Neural cell (in vitro differentiated cells): ENCODE results near the gene C6orf136. TPM values are rescaled to one million over a fixed set of nuclear protein-coding genes. Genes with fewer than 3 reads are reported as not detected.

Experiments used
- H2AFZ ChIP-seq: fragments of 200-600, 300-800 bp; sonication (generic), shearing (Covaris generic); 2 replicates; pipeline ENCODE4 v1.6.0; 2014; ENCODE audit warnings: low read depth, mild to moderate bottlenecking, antibody characterized with exemption, low read length, moderate library complexity
- H3F3A ChIP-seq: fragments of 200-600 bp; shearing (Covaris generic); 2 replicates; pipeline ENCODE4 v1.6.1; 2016; ENCODE audit warnings: mild to moderate bottlenecking, moderate library complexity, mixed read lengths, antibody characterized with exemption, low read length; ENCODE audit not compliant: insufficient read depth, poor library complexity, severe bottlenecking
- H3K27ac ChIP-seq: fragments of 200-600, 300-800 bp; sonication (generic), shearing (Covaris generic); 2 replicates; pipeline ENCODE4 v1.5.1; 2014; ENCODE audit warnings: mild to moderate bottlenecking, low read length, moderate library complexity
- H3K27me3 ChIP-seq: fragments of 300-800, 200-600 bp; sonication (generic), shearing (Covaris generic); 2 replicates; pipeline ENCODE4 v1.6.0; 2014; ENCODE audit warnings: mild to moderate bottlenecking, low read depth, low read length, moderate library complexity; ENCODE audit not compliant: insufficient read depth
- H3K36me3 ChIP-seq: fragments of 300-800, 200-600 bp; sonication (generic), shearing (Covaris generic); 2 replicates; pipeline ENCODE4 v1.5.1; 2014; ENCODE audit warnings: mild to moderate bottlenecking, antibody characterized with exemption, low read length, moderate library complexity; ENCODE audit not compliant: insufficient read depth
- H3K4me2 ChIP-seq: fragments of 300-800, 200-600 bp; sonication (generic), shearing (Covaris generic); 2 replicates; pipeline ENCODE4 v1.6.0; 2014; ENCODE audit warnings: mild to moderate bottlenecking, low read length
- H3K4me3 ChIP-seq: fragments of 300-800, 200-600 bp; sonication (generic), shearing (Covaris generic); 2 replicates; pipeline ENCODE4 v1.5.1; 2014; ENCODE audit warnings: mild to moderate bottlenecking, low read length, moderate library complexity
- H3K79me2 ChIP-seq: fragments of 200-600 bp; shearing (Covaris generic); replicated peaks from 2 replicates; pipeline ENCODE4 v1.6.0; 2014; ENCODE audit warnings: mild to moderate bottlenecking, low read length, moderate library complexity; ENCODE audit not compliant: insufficient read depth
- H3K9ac ChIP-seq: fragments of 300-800, 200-600 bp; sonication (generic), shearing (Covaris generic); 2 replicates; pipeline ENCODE4 v1.6.1; 2016; ENCODE audit warnings: mild to moderate bottlenecking, low read length, mixed read lengths
- H3K9me2 ChIP-seq: fragments of 200-600 bp; shearing (Covaris generic); 2 replicates; pipeline ENCODE4 v1.6.1; 2016; ENCODE audit warnings: mild to moderate bottlenecking, low read length, mixed read lengths; ENCODE audit not compliant: insufficient read depth
- H3K9me3 ChIP-seq: fragments of 200-600, 300-800 bp; sonication (generic), shearing (Covaris generic); 2 replicates; pipeline ENCODE4 v1.6.1; 2016; ENCODE audit warnings: mild to moderate bottlenecking, mixed run types, low read length, moderate library complexity, mixed read lengths
- H4K20me1 ChIP-seq: fragments of 200-600 bp; shearing (Covaris generic); 2 replicates; pipeline ENCODE4 v1.6.1; 2016; ENCODE audit warnings: mild to moderate bottlenecking, mixed run types; ENCODE audit not compliant: insufficient read depth
- CTCF ChIP-seq: fragments of 450-650 bp; IDR thresholded peaks from 2 replicates; pipeline ENCODE4 v1.5.1; 2014; ENCODE audit warnings: antibody characterized with exemption, mild to moderate bottlenecking, moderate library complexity; ENCODE audit not compliant: poor library complexity, severe bottlenecking
- EP300 ChIP-seq: fragments of 450-650 bp; conservative IDR thresholded peaks from 2 replicates; pipeline ENCODE4 v1.6.1; 2014; ENCODE audit warnings: antibody characterized with exemption, mild to moderate bottlenecking, moderate library complexity; ENCODE audit not compliant: poor library complexity, severe bottlenecking
- EZH2 ChIP-seq: fragments of 200-600, 300-800 bp; shearing (Covaris generic), sonication (generic); IDR thresholded peaks from 2 replicates; pipeline ENCODE4 v1.6.1; 2014; ENCODE audit warnings: antibody characterized with exemption, low read length, borderline replicate concordance, mild to moderate bottlenecking; ENCODE audit not compliant: insufficient read depth, poor library complexity, severe bottlenecking
- MXI1 ChIP-seq: fragments of 450-650 bp; conservative IDR thresholded peaks from 2 replicates; pipeline ENCODE4 v1.6.1; 2014; ENCODE audit warnings: antibody characterized with exemption, mild to moderate bottlenecking; ENCODE audit not compliant: poor library complexity, severe bottlenecking
- POLR2AphosphoS5 ChIP-seq: IDR thresholded peaks from 2 replicates; pipeline ENCODE4 v1.6.1; 2012
- RAD21 ChIP-seq: fragments of 450-650 bp; conservative IDR thresholded peaks from 2 replicates; pipeline ENCODE4 v1.6.1; 2014; ENCODE audit warnings: antibody characterized with exemption, mild to moderate bottlenecking, moderate library complexity
- SMC3 ChIP-seq: fragments of 450-650 bp; conservative IDR thresholded peaks from 2 replicates; pipeline ENCODE4 v1.6.1; 2014; ENCODE audit warnings: antibody characterized with exemption, mild to moderate bottlenecking, moderate library complexity; ENCODE audit not compliant: poor library complexity
- TAF1 ChIP-seq: IDR thresholded peaks from 2 replicates; pipeline ENCODE4 v1.6.1; 2012; ENCODE audit warnings: low read depth
- polyA plus RNA-seq: library from polyadenylated mRNA; depleted of rRNA; stranded (reverse); fragments of >200 nt; gene quantifications from 2 replicates; pipeline ENCODE4 v1.2.3, GENCODE V29; 2014
- TF ChIP-seq, protein P1 (sequence below): IDR thresholded peaks from 2 replicates; pipeline ENCODE4 v1.6.1; 2012; ENCODE audit warnings: borderline replicate concordance

C6orf136 gene
- polyA plus RNA-seq, 1 donor from 2014 or later = 12.4 TPM

- no peak overlapping the region for H3K4me3 ChIP-seq
- no peaks in the 10 kb centered on the region for H3F3A ChIP-seq
- H4K20me1 ChIP-seq = peaks cover 4% of the 10 kb centered on the region
- H3K36me3 ChIP-seq = peaks cover 9% of the 10 kb centered on the region
- H3K79me2 ChIP-seq = no peaks in the 10 kb centered on the region
- no peaks in the 10 kb centered on the region for H3K9me3 ChIP-seq
- no peak overlapping the region for H2AFZ ChIP-seq
- no peak overlapping the region for H3K27ac ChIP-seq
- no peak overlapping the region for H3K9ac ChIP-seq
- no peaks in the 10 kb centered on the region for H3K27me3 ChIP-seq
- H3K9me2 ChIP-seq = no peaks in the 10 kb centered on the region
- H3K4me2 ChIP-seq = no peak overlapping the region
- no peak for TF ChIP-seq EP300
- no peak for TF ChIP-seq EZH2
- TF ChIP-seq CTCF = no peak
- no peak for TF ChIP-seq POLR2AphosphoS5
- TF ChIP-seq SMC3 = no peak
- TF ChIP-seq, protein P1, sequence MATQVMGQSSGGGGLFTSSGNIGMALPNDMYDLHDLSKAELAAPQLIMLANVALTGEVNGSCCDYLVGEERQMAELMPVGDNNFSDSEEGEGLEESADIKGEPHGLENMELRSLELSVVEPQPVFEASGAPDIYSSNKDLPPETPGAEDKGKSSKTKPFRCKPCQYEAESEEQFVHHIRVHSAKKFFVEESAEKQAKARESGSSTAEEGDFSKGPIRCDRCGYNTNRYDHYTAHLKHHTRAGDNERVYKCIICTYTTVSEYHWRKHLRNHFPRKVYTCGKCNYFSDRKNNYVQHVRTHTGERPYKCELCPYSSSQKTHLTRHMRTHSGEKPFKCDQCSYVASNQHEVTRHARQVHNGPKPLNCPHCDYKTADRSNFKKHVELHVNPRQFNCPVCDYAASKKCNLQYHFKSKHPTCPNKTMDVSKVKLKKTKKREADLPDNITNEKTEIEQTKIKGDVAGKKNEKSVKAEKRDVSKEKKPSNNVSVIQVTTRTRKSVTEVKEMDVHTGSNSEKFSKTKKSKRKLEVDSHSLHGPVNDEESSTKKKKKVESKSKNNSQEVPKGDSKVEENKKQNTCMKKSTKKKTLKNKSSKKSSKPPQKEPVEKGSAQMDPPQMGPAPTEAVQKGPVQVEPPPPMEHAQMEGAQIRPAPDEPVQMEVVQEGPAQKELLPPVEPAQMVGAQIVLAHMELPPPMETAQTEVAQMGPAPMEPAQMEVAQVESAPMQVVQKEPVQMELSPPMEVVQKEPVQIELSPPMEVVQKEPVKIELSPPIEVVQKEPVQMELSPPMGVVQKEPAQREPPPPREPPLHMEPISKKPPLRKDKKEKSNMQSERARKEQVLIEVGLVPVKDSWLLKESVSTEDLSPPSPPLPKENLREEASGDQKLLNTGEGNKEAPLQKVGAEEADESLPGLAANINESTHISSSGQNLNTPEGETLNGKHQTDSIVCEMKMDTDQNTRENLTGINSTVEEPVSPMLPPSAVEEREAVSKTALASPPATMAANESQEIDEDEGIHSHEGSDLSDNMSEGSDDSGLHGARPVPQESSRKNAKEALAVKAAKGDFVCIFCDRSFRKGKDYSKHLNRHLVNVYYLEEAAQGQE = no peak
- no peak for TF ChIP-seq TAF1
- no peak for TF ChIP-seq MXI1
- TF ChIP-seq RAD21 = no peak
These were observed 46.4 kb upstream of the C6orf136 start for GRCh38 chr6:30600451-30600961.

- H3K36me3 ChIP-seq = peaks cover 15% of the 10 kb centered on the region
- no peaks in the 10 kb centered on the region for H3K27me3 ChIP-seq
- peaks cover 4% of the 10 kb centered on the region for H4K20me1 ChIP-seq
- no peak overlapping the region for H3K4me2 ChIP-seq
- H3K27ac ChIP-seq = no peak overlapping the region
- no peaks in the 10 kb centered on the region for H3F3A ChIP-seq
- H3K4me3 ChIP-seq = no peak overlapping the region
- no peak overlapping the region for H2AFZ ChIP-seq
- no peaks in the 10 kb centered on the region for H3K9me2 ChIP-seq
- TF ChIP-seq EP300 (no peak), MXI1 (no peak), RAD21 (no peak), SMC3 (no peak), TAF1 (no peak), POLR2AphosphoS5 (no peak), EZH2 (no peak), CTCF (no peak)
- TF ChIP-seq, protein P1 = no peak
- H3K9ac ChIP-seq = no peak overlapping the region
- no peaks in the 10 kb centered on the region for H3K9me3 ChIP-seq
- no peaks in the 10 kb centered on the region for H3K79me2 ChIP-seq
These were observed 45.5 kb upstream of the C6orf136 start for GRCh38 chr6:30601436-30601814.
